Immature natural killer cell (primary cell): Measurements from ENCODE around the gene SIX2. TPM values are rescaled to one million over a fixed set of nuclear protein-coding genes. Genes with fewer than 3 reads are reported as not detected.

Source experiments
- DNase-seq, 3 donors: peaks; one replicate each; pipeline ENCODE4 v3.0.0; 2022; ENCODE audit warnings: mixed read lengths in 1 of 3
- H3K27ac Mint-ChIP-seq, 6 donors: one replicate each; pipeline ENCODE4 v1.8.0; 2020; ENCODE audit warnings: mixed read lengths in 6 of 6, mild to moderate bottlenecking in 5 of 6, inconsistent platforms in 4 of 6, moderate library complexity in 3 of 6
- H3K27me3 Mint-ChIP-seq, 3 donors: one replicate each; pipeline ENCODE4 v1.8.0; 2020 to 2021; ENCODE audit warnings: low read depth in 3 of 3, mild to moderate bottlenecking in 3 of 3, mixed read lengths in 3 of 3, moderate library complexity in 3 of 3, inconsistent platforms in 1 of 3
- H3K36me3 Mint-ChIP-seq, 3 donors: one replicate each; pipeline ENCODE4 v1.8.0; 2020; ENCODE audit warnings: mixed read lengths in 3 of 3, inconsistent platforms in 2 of 3, mild to moderate bottlenecking in 2 of 3
- H3K4me1 Mint-ChIP-seq, 2 donors: one replicate each; pipeline ENCODE4 v1.8.0; 2020; ENCODE audit warnings: inconsistent platforms in 2 of 2, mild to moderate bottlenecking in 2 of 2, mixed read lengths in 2 of 2, moderate library complexity in 1 of 2
- H3K4me3 Mint-ChIP-seq, 5 donors: one replicate each; pipeline ENCODE4 v1.8.0; 2020; ENCODE audit warnings: mild to moderate bottlenecking in 5 of 5, mixed read lengths in 5 of 5, inconsistent platforms in 3 of 5, moderate library complexity in 3 of 5
- H3K9me3 Mint-ChIP-seq, 6 donors: one replicate each; pipeline ENCODE4 v1.8.0; 2020; ENCODE audit warnings: mild to moderate bottlenecking in 6 of 6, mixed read lengths in 6 of 6, inconsistent platforms in 4 of 6, moderate library complexity in 3 of 6
- polyA plus RNA-seq, 3 donors: library from polyadenylated mRNA; unstranded; fragments of 300-500 nt; fragmentation: Illumina TruSeq; gene quantifications; one replicate each; pipeline ENCODE4 v1.2.3, GENCODE V29; 2021

Gene SIX2
- polyA plus RNA-seq, 3 donors from 2014 or later, result not detected

- no peaks in the 10 kb centered on the region for H3K9me3 Mint-ChIP-seq
- H3K4me1 Mint-ChIP-seq, result peaks cover 21 to 30% of the 10 kb centered on the region in 2 donors
- H3K4me3 Mint-ChIP-seq, result peak overlapping the region in 1 of 5 donors; percentile 21
- DNase-seq, result no peak
- H3K27me3 Mint-ChIP-seq, result peaks cover 20 to 41% (median 22%) of the 10 kb centered on the region in 3 donors
- no peak overlapping the region for H3K27ac Mint-ChIP-seq
- no peaks in the 10 kb centered on the region for H3K36me3 Mint-ChIP-seq
These were observed 2.7 kb upstream of the SIX2 start for GRCh38 chr2:45011621-45012602.

- Mint-ChIP-seq H3K4me1 (peaks cover 27 to 30% of the 10 kb centered on the region in 2 donors), H3K9me3 (no peaks in the 10 kb centered on the region), H3K27me3 (peaks cover 21 to 34% (median 25%) of the 10 kb centered on the region in 3 donors), H3K36me3 (no peaks in the 10 kb centered on the region), H3K27ac (no peak overlapping the region), H3K4me3 (peak overlapping the region in 3 of 5 donors; percentile 23 to 33 (median 29))
- no peak for DNase-seq
These were observed 1.9 kb upstream of the SIX2 start for GRCh38 chr2:45011121-45011520.

- peaks cover 27 to 31% of the 10 kb centered on the region in 2 donors for H3K4me1 Mint-ChIP-seq
- peak overlapping the region; percentile 23 to 56 (median 33) for H3K4me3 Mint-ChIP-seq
- no peak for DNase-seq
- no peaks in the 10 kb centered on the region for H3K9me3 Mint-ChIP-seq
- H3K27ac Mint-ChIP-seq, result no peak overlapping the region
- H3K36me3 Mint-ChIP-seq, result no peaks in the 10 kb centered on the region
- peaks cover 21 to 36% (median 25%) of the 10 kb centered on the region in 3 donors for H3K27me3 Mint-ChIP-seq
These were observed 1.4 kb upstream of the SIX2 start for GRCh38 chr2:45010702-45011012.

GRCh38 chr2:45009928-45010701 lies 863 bp upstream of the SIX2 start:
- H3K27me3 Mint-ChIP-seq, result peaks cover 21 to 39% (median 27%) of the 10 kb centered on the region in 3 donors
- no peak for DNase-seq
- no peak overlapping the region for H3K27ac Mint-ChIP-seq
- H3K4me1 Mint-ChIP-seq, result peaks cover 27 to 32% of the 10 kb centered on the region in 2 donors
- H3K9me3 Mint-ChIP-seq, result no peaks in the 10 kb centered on the region
- no peaks in the 10 kb centered on the region for H3K36me3 Mint-ChIP-seq
- peak overlapping the region; percentile 14 to 56 (median 33) for H3K4me3 Mint-ChIP-seq

GRCh38 chr2:45008296-45009129 lies 739 bp downstream of the SIX2 start:
- H3K4me1 Mint-ChIP-seq, result peaks cover 24 to 27% of the 10 kb centered on the region in 2 donors
- peak overlapping the region; percentile 40 to 72 (median 70) for H3K4me3 Mint-ChIP-seq
- no peak overlapping the region for H3K27ac Mint-ChIP-seq
- no peak for DNase-seq
- H3K9me3 Mint-ChIP-seq, result no peaks in the 10 kb centered on the region
- H3K27me3 Mint-ChIP-seq, result peaks cover 16 to 36% (median 22%) of the 10 kb centered on the region in 3 donors
- H3K36me3 Mint-ChIP-seq, result no peaks in the 10 kb centered on the region

- H3K27ac Mint-ChIP-seq, result no peak overlapping the region
- no peak for DNase-seq
- H3K9me3 Mint-ChIP-seq, result no peaks in the 10 kb centered on the region
- peak overlapping the region; percentile 40 to 70 (median 44) for H3K4me3 Mint-ChIP-seq
- H3K27me3 Mint-ChIP-seq, result peaks cover 16 to 41% (median 25%) of the 10 kb centered on the region in 3 donors
- peaks cover 0 to 3% (median 0%) of the 10 kb centered on the region in 3 donors for H3K36me3 Mint-ChIP-seq
- H3K4me1 Mint-ChIP-seq, result peaks cover 26 to 27% of the 10 kb centered on the region in 2 donors
These were observed 1.3 kb downstream of the SIX2 start for GRCh38 chr2:45007961-45008295.

GRCh38 chr2:45006942-45007287 lies 2.3 kb downstream of the SIX2 start:
- Mint-ChIP-seq H3K4me1 (peaks cover 21 to 24% of the 10 kb centered on the region in 2 donors), H3K36me3 (peaks cover 0 to 3% (median 0%) of the 10 kb centered on the region in 3 donors), H3K4me3 (no peak overlapping the region), H3K27me3 (peaks cover 15 to 41% (median 23%) of the 10 kb centered on the region in 3 donors), H3K9me3 (no peaks in the 10 kb centered on the region), H3K27ac (no peak overlapping the region)
- no peak for DNase-seq

GRCh38 chr2:45006041-45006941 lies 3.0 kb downstream of the SIX2 start:
- Mint-ChIP-seq H3K27ac (no peak overlapping the region), H3K4me1 (peaks cover 19 to 21% of the 10 kb centered on the region in 2 donors), H3K4me3 (peak overlapping the region in 1 of 5 donors; percentile 12), H3K27me3 (peaks cover 9 to 43% (median 19%) of the 10 kb centered on the region in 3 donors), H3K9me3 (no peaks in the 10 kb centered on the region), H3K36me3 (peaks cover 0 to 3% (median 0%) of the 10 kb centered on the region in 3 donors)
- DNase-seq, result no peak

- peak overlapping the region in 2 of 5 donors; percentile 4 to 59 for H3K4me3 Mint-ChIP-seq
- H3K9me3 Mint-ChIP-seq, result no peaks in the 10 kb centered on the region
- H3K27ac Mint-ChIP-seq, result no peak overlapping the region
- H3K4me1 Mint-ChIP-seq, result peaks cover 16 to 19% of the 10 kb centered on the region in 2 donors
- H3K27me3 Mint-ChIP-seq, result peaks cover 9 to 36% (median 20%) of the 10 kb centered on the region in 3 donors
- peaks cover 0 to 3% (median 0%) of the 10 kb centered on the region in 3 donors for H3K36me3 Mint-ChIP-seq
- DNase-seq, result no peak
These were observed 3.8 kb downstream of the SIX2 start for GRCh38 chr2:45005261-45006002.

GRCh38 chr2:45004562-45005191 lies 4.6 kb downstream of the SIX2 start:
- H3K4me1 Mint-ChIP-seq, result peaks cover 15 to 19% of the 10 kb centered on the region in 2 donors
- no peak overlapping the region for H3K4me3 Mint-ChIP-seq
- H3K36me3 Mint-ChIP-seq, result peaks cover 0 to 3% (median 0%) of the 10 kb centered on the region in 3 donors
- H3K9me3 Mint-ChIP-seq, result no peaks in the 10 kb centered on the region
- H3K27ac Mint-ChIP-seq, result no peak overlapping the region
- H3K27me3 Mint-ChIP-seq, result peaks cover 9 to 38% (median 23%) of the 10 kb centered on the region in 3 donors
- DNase-seq, result no peak

- Mint-ChIP-seq H3K27me3 (peaks cover 12 to 42% (median 27%) of the 10 kb centered on the region in 3 donors), H3K9me3 (no peaks in the 10 kb centered on the region), H3K4me1 (peaks cover 13 to 19% of the 10 kb centered on the region in 2 donors), H3K27ac (no peak overlapping the region), H3K36me3 (peaks cover 0 to 3% (median 0%) of the 10 kb centered on the region in 3 donors), H3K4me3 (peak overlapping the region in 1 of 5 donors; percentile 2)
- no peak for DNase-seq
These were observed 5.4 kb downstream of the SIX2 start for GRCh38 chr2:45003579-45004551.
